ENCODE data around the gene ITIH5. TPM values are rescaled to one million over a fixed set of nuclear protein-coding genes. Genes with fewer than 3 reads are reported as not detected.

ITIH5 gene
- total and polyA plus RNA-seq, 9 of the 15 experiments (the other 6 are each of a cell fraction or from before 2014, with no cell fraction given), result 0.52 to 4.5 (median 2.6) TPM

DNA sequence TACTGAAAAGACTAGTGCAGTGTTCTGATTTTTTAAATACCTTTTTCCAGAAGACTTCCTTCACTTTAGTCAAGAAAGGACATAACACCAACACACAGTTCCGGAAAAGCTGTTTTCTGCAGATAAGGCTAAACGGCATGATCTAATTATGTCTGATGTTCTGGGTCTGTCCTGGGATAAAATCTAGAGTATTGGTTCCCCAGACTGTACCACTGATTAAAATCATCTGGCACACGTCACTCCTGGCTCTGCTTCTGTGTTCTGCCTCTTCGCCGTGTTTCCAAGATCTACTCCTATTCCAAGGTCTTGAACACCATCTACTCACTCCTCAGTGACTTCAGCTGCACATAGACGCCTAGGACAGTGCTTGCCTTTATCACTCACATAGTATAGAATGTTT, 155.2 kb downstream of the ITIH5 start:
- no peaks in the 10 kb centered on the region for H3K79me2 ChIP-seq (ENCODE audit: control insufficient read depth, insufficient read depth, low read length)
- no peak for TF ChIP-seq PRMT5 (CRISPR knock-in tag; IDR thresholded peaks at IDR 0.05)
- TF ChIP-seq NR2C2 (CRISPR knock-in tag; IDR thresholded peaks at IDR 0.05), result no peak
- no peak for TF ChIP-seq NR2C2 (tag; IDR thresholded peaks at IDR 0.05)
- no peak for TF ChIP-seq ZNF707 (CRISPR knock-in tag; conservative IDR thresholded peaks at IDR 0.05)
- no peak for TF ChIP-seq BRF1 (IDR thresholded peaks at IDR 0.05; ENCODE audit: borderline replicate concordance, extremely low read depth, insufficient read length)
- no peak for TF ChIP-seq ZNF507 (tag; conservative IDR thresholded peaks at IDR 0.05)
- no peak for TF ChIP-seq PURB (CRISPR knock-in tag; IDR thresholded peaks at IDR 0.05; ENCODE audit: low read depth)
- TF ChIP-seq, protein P1, sequence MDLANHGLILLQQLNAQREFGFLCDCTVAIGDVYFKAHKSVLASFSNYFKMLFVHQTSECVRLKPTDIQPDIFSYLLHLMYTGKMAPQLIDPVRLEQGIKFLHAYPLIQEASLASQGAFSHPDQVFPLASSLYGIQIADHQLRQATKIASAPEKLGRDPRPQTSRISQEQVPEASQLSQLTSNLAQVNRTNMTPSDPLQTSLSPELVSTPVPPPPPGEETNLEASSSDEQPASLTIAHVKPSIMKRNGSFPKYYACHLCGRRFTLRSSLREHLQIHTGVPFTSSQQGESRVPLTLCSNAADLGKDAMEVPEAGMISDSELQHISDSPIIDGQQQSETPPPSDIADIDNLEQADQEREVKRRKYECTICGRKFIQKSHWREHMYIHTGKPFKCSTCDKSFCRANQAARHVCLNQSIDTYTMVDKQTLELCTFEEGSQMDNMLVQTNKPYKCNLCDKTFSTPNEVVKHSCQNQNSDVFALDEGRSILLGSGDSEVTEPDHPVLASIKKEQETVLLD (IDR thresholded peaks at IDR 0.05), result no peak
- TF ChIP-seq, protein P2, sequence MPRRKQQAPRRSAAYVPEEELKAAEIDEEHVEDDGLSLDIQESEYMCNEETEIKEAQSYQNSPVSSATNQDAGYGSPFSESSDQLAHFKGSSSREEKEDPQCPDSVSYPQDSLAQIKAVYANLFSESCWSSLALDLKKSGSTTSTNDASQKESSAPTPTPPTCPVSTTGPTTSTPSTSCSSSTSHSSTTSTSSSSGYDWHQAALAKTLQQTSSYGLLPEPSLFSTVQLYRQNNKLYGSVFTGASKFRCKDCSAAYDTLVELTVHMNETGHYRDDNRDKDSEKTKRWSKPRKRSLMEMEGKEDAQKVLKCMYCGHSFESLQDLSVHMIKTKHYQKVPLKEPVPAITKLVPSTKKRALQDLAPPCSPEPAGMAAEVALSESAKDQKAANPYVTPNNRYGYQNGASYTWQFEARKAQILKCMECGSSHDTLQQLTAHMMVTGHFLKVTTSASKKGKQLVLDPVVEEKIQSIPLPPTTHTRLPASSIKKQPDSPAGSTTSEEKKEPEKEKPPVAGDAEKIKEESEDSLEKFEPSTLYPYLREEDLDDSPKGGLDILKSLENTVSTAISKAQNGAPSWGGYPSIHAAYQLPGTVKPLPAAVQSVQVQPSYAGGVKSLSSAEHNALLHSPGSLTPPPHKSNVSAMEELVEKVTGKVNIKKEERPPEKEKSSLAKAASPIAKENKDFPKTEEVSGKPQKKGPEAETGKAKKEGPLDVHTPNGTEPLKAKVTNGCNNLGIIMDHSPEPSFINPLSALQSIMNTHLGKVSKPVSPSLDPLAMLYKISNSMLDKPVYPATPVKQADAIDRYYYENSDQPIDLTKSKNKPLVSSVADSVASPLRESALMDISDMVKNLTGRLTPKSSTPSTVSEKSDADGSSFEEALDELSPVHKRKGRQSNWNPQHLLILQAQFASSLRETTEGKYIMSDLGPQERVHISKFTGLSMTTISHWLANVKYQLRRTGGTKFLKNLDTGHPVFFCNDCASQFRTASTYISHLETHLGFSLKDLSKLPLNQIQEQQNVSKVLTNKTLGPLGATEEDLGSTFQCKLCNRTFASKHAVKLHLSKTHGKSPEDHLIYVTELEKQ (CRISPR knock-in tag; IDR thresholded peaks at IDR 0.05), result no peak
- no peak for TF ChIP-seq ZNF695 (CRISPR knock-in tag; IDR thresholded peaks at IDR 0.05)
- no peak for TF ChIP-seq ASH1L (IDR thresholded peaks at IDR 0.05; ENCODE audit: borderline replicate concordance, low read depth, partially characterized antibody)
- no peak overlapping the region for H2AFZ ChIP-seq (ENCODE audit: low read depth, low read length)
- intact Hi-C loops (cut with micrococcal nuclease), result no loop called here
- no peak overlapping the region for H3K4me2 ChIP-seq (ENCODE audit: insufficient read depth, low read length)
- no peaks in the 10 kb centered on the region for H3K9me3 ChIP-seq (replicated peaks; ENCODE audit: control insufficient read depth, insufficient read depth, low read depth, low read length)
- ChIA-PET POLR2A (no interaction called here), CTCF (ENCODE audit: low intra/inter-chr PET ratio) (no interaction called here)
- no peaks in the 10 kb centered on the region for H3K36me3 ChIP-seq (ENCODE audit: control insufficient read depth, insufficient read depth, low read length)
- WGBS (ENCODE audit: insufficient coverage, low coverage, missing lambda C conversion rate), result 0% methylated on average over 6 of the region's 6 CpGs
- H3K4me3 ChIP-seq, result no peak overlapping the region
- no peak for ATAC-seq
- BruUV-seq (replicated peaks), result no TSS peak
- H3K9me1 ChIP-seq (ENCODE audit: control insufficient read depth, insufficient read depth, low read length), result no peaks in the 10 kb centered on the region
- H3K4me1 ChIP-seq (replicated peaks in 1 of 2; ENCODE audit: control insufficient read depth in 2 of 2, insufficient read depth in 2 of 2, low read length in 2 of 2), result no peaks in the 10 kb centered on the region; a peak in 1 of 5 replicates
- H3K27me3 ChIP-seq (ENCODE audit: control insufficient read depth in 2 of 2, insufficient read depth in 2 of 2, low read length in 2 of 2), result peaks cover 0 to 5% of the 10 kb centered on the region in 2 experiments; a peak in 1 of 5 replicates
- no peak for DNase-seq (ENCODE audit: extremely low read depth in 1 of 4, low spot score in 3 of 4)
- in situ Hi-C loops (cut with MboI), result no loop called here
- no peak for FAIRE-seq
- H4K20me1 ChIP-seq (replicated peaks; ENCODE audit: control insufficient read depth, insufficient read depth, low read length), result no peaks in the 10 kb centered on the region
- H3K27ac ChIP-seq (ENCODE audit: extremely low read depth, low read depth, low read length), result no peak overlapping the region
- no peak overlapping the region for H3K9ac ChIP-seq (ENCODE audit: insufficient read depth in 1 of 2, low read depth in 2 of 2, low read length in 2 of 2)
